IMR-90 (cell line): Measurements from ENCODE around the gene CAPN3. TPM values are rescaled to one million over a fixed set of nuclear protein-coding genes. Genes with fewer than 3 reads are reported as not detected.

Experiments
- ATAC-seq: fragments of 200-7000 bp; cut with Tn5 transposase; 2 replicates; pipeline ENCODE4 v1.9.1; 2020; ENCODE audit warnings: low read depth, mild to moderate bottlenecking, moderate library complexity
- BruUV-seq: library from RNA; stranded (reverse); fragments of 400-500 nt; replicated peaks from 2 replicates; lab custom pipeline; 2021; lab: Mats Ljungman, UMichigan
- CTCF ChIA-PET: fragments of 300-600 bp; formaldehyde crosslinking; extraction: SDS; loops from one replicate; lab custom pipeline; 2021; ENCODE audit warnings: antibody characterized with exemption; lab: Yijun Ruan, JAX
- POLR2A ChIA-PET: fragments of 300-600 bp; sonication (Branson Sonifier 250); formaldehyde crosslinking; loops from one replicate; lab custom pipeline; 2022; ENCODE audit warnings: antibody characterized with exemption; ENCODE audit not compliant: unreplicated experiment; lab: Charles Lee
- DNase-seq: peaks from one replicate; pipeline ENCODE4 v3.0.0; 2013
- H2AFZ ChIP-seq: replicated peaks from 2 replicates; pipeline ENCODE3; 2013; ENCODE audit warnings: low read length, mild to moderate bottlenecking; ENCODE audit not compliant: poor library complexity
- H2AK5ac ChIP-seq: 2 replicates; pipeline ENCODE4 v1.6.1; 2013; ENCODE audit warnings: low read depth, low read length, inconsistent platforms
- H2AK9ac ChIP-seq: replicated peaks from 2 replicates; pipeline ENCODE3; 2013; ENCODE audit warnings: mild to moderate bottlenecking, low read depth, low read length, moderate library complexity; ENCODE audit not compliant: poor library complexity
- H2BK120ac ChIP-seq: 2 replicates; pipeline ENCODE4 v1.6.1; 2013; ENCODE audit warnings: low read depth, low read length, inconsistent platforms
- H2BK15ac ChIP-seq: 3 replicates; pipeline ENCODE4 v1.6.1; 2013; ENCODE audit warnings: low read depth, low read length, inconsistent platforms
- H2BK20ac ChIP-seq: 2 replicates; pipeline ENCODE4 v1.6.1; 2013; ENCODE audit warnings: low read depth, mild to moderate bottlenecking, inconsistent platforms, low read length, moderate library complexity
- H2BK5ac ChIP-seq: 2 replicates; pipeline ENCODE4 v1.6.1; 2013; ENCODE audit warnings: mild to moderate bottlenecking, low read depth, low read length, inconsistent platforms; ENCODE audit not compliant: poor library complexity, severe bottlenecking
- H3K14ac ChIP-seq: replicated peaks from 2 replicates; pipeline ENCODE4 v1.6.1; 2013; ENCODE audit warnings: low read depth, low read length, inconsistent platforms
- H3K18ac ChIP-seq: 2 replicates; pipeline ENCODE4 v1.6.1; 2013; ENCODE audit warnings: low read depth, low read length, control low read depth
- H3K23ac ChIP-seq: 2 replicates; pipeline ENCODE4 v1.6.1; 2013; ENCODE audit warnings: low read depth, low read length, inconsistent platforms
- H3K27ac ChIP-seq: 2 replicates; pipeline ENCODE4 v1.5.1; 2013; ENCODE audit warnings: mild to moderate bottlenecking, control low read depth, low read length; ENCODE audit not compliant: insufficient read depth
- H3K27me3 ChIP-seq: 2 replicates; pipeline ENCODE4 v1.6.1; 2013; ENCODE audit warnings: low read length; ENCODE audit not compliant: control insufficient read depth, insufficient read depth
- H3K36me3 ChIP-seq: 2 replicates; pipeline ENCODE4 v1.6.1; 2013; ENCODE audit warnings: low read length, mixed read lengths; ENCODE audit not compliant: control insufficient read depth, insufficient read depth
- H3K4ac ChIP-seq: 2 replicates; pipeline ENCODE4 v1.6.1; 2013; ENCODE audit warnings: low read depth, low read length, inconsistent platforms
- H3K4me1 ChIP-seq: 2 replicates; pipeline ENCODE4 v1.6.1; 2013; ENCODE audit warnings: low read length, mixed read lengths; ENCODE audit not compliant: control insufficient read depth, insufficient read depth
- H3K4me2 ChIP-seq: 2 replicates; pipeline ENCODE4 v1.6.1; 2013; ENCODE audit warnings: low read depth, mild to moderate bottlenecking, control low read depth, low read length, moderate library complexity
- H3K4me3 ChIP-seq: 2 replicates; pipeline ENCODE4 v1.5.1; 2013; ENCODE audit warnings: low read depth, mild to moderate bottlenecking, control low read depth, low read length, moderate library complexity; ENCODE audit not compliant: insufficient read depth
- H3K56ac ChIP-seq: 2 replicates; pipeline ENCODE4 v1.6.1; 2013; ENCODE audit warnings: low read length, inconsistent platforms; ENCODE audit not compliant: insufficient read depth; ENCODE audit errors: extremely low read depth
- H3K79me1 ChIP-seq, 2 experiments: 2 replicates each; pipeline ENCODE4 v1.6.1; 2013; ENCODE audit warnings: low read length in 2 of 2, inconsistent platforms in 1 of 2, low read depth in 1 of 2
- H3K9ac ChIP-seq: 2 replicates; pipeline ENCODE4 v1.6.1; 2013; ENCODE audit warnings: low read depth, low read length, control low read depth
- H3K9me1 ChIP-seq: 2 replicates; pipeline ENCODE4 v1.6.1; 2013; ENCODE audit warnings: low read length, inconsistent platforms; ENCODE audit not compliant: insufficient read depth
- H3K9me3 ChIP-seq: 2 replicates; pipeline ENCODE4 v1.6.1; 2013; ENCODE audit warnings: low read length; ENCODE audit not compliant: control insufficient read depth, insufficient read depth
- H4K20me1 ChIP-seq: 2 replicates; pipeline ENCODE4 v1.6.1; 2013; ENCODE audit warnings: low read length, inconsistent platforms; ENCODE audit not compliant: insufficient read depth
- H4K5ac ChIP-seq: 2 replicates; pipeline ENCODE4 v1.6.1; 2013; ENCODE audit warnings: mild to moderate bottlenecking, low read depth, low read length, control low read depth
- H4K8ac ChIP-seq, 2 experiments: 2 replicates each; pipeline ENCODE4 v1.6.1; 2013; ENCODE audit warnings: low read depth in 2 of 2, low read length in 2 of 2, control low read depth in 1 of 2, inconsistent platforms in 1 of 2
- H4K91ac ChIP-seq: 2 replicates; pipeline ENCODE4 v1.6.1; 2013; ENCODE audit warnings: low read depth, low read length, inconsistent platforms; ENCODE audit not compliant: insufficient read depth
- BHLHE40 ChIP-seq: fragments of 150-350 bp; IDR thresholded peaks from 2 replicates; pipeline ENCODE4 v1.6.1; 2016; ENCODE audit warnings: mild to moderate bottlenecking, low read depth, low read length
- CHD1 ChIP-seq: IDR thresholded peaks from 2 replicates; pipeline ENCODE4 v1.6.1; 2012; ENCODE audit warnings: low read depth, low read length, improper control_type of control experiment
- FOS ChIP-seq: fragments of 150-350 bp; IDR thresholded peaks from 2 replicates; pipeline ENCODE4 v1.6.1; 2016; ENCODE audit warnings: low read depth, low read length
- MAFK ChIP-seq: IDR thresholded peaks from 2 replicates; pipeline ENCODE4 v1.6.1; 2012; ENCODE audit warnings: low read depth, low read length, improper control_type of control experiment
- MAZ ChIP-seq: IDR thresholded peaks from 2 replicates; pipeline ENCODE4 v1.6.1; 2012; ENCODE audit warnings: low read depth, mild to moderate bottlenecking, low read length, improper control_type of control experiment, moderate library complexity, borderline replicate concordance
- MXI1 ChIP-seq: IDR thresholded peaks from 2 replicates; pipeline ENCODE4 v1.6.1; 2012; ENCODE audit warnings: low read depth, mild to moderate bottlenecking, low read length, moderate library complexity, borderline replicate concordance
- NFE2L2 ChIP-seq: fragments of 150-350 bp; IDR thresholded peaks from 2 replicates; pipeline ENCODE4 v1.6.1; 2016; ENCODE audit warnings: low read depth, mild to moderate bottlenecking, low read length
- POLR2A ChIP-seq: IDR thresholded peaks from 2 replicates; pipeline ENCODE4 v1.6.1; 2012; ENCODE audit warnings: mild to moderate bottlenecking, low read depth, low read length
- RAD21 ChIP-seq: IDR thresholded peaks from 2 replicates; pipeline ENCODE4 v1.6.1; 2012; ENCODE audit warnings: low read length, improper control_type of control experiment
- RCOR1 ChIP-seq: IDR thresholded peaks from 2 replicates; pipeline ENCODE4 v1.6.1; 2012; ENCODE audit warnings: mild to moderate bottlenecking, low read length, improper control_type of control experiment; ENCODE audit not compliant: insufficient replicate concordance
- RFX5 ChIP-seq: IDR thresholded peaks from 2 replicates; pipeline ENCODE4 v1.8.0; 2012; ENCODE audit warnings: low read depth, mild to moderate bottlenecking, low read length, moderate library complexity
- SMC3 ChIP-seq: fragments of 150-350 bp; IDR thresholded peaks from 2 replicates; pipeline ENCODE4 v1.6.1; 2016; ENCODE audit warnings: low read depth, mild to moderate bottlenecking, antibody characterized with exemption, low read length, moderate library complexity
- WGBS, 2 experiments: methylation state at CpG; one replicate each; pipeline versions ENCODE4 v1.1.5 to v1.1.7; 2013; ENCODE audit warnings: missing lambda C conversion rate in 2 of 2; ENCODE audit not compliant: insufficient read length in 1 of 2; ENCODE audit errors: extremely low coverage in 2 of 2; 5-methylcytosine and 5-hydroxymethylcytosine counted together
- dilution Hi-C: fragments of 300-500 bp; cut with HindIII; formaldehyde crosslinking; loops from one replicate; pipeline ENCODE4 v1.14.3; 2018; ENCODE audit warnings: low sequenced_read_pairs; ENCODE audit not compliant: unreplicated experiment
- in situ Hi-C: fragments of 300-500 bp; cut with MboI; formaldehyde crosslinking; loops from 3 replicates; pipeline ENCODE4 v1.14.3; 2019; ENCODE audit warnings: low sequenced_read_pairs, inconsistent platforms, mixed read lengths
- intact Hi-C: fragments of 100-400 bp; cut with micrococcal nuclease; formaldehyde crosslinking; loops from 2 replicates; pipeline ENCODE4 v1.10.0; 2022
- polyA plus RNA-seq, 3 experiments: library from polyadenylated mRNA; depleted of rRNA; stranded (reverse); fragments of >200 nt; gene quantifications; 2 replicates each; pipeline ENCODE4 v1.2.3, GENCODE V29; 2012; ENCODE audit warnings: low replicate concordance in 1 of 3
- total RNA-seq: library from RNA; depleted of rRNA; stranded (reverse); fragments of >200 nt; gene quantifications from 2 replicates; pipeline ENCODE4 v1.2.3, GENCODE V29; 2012
- TF ChIP-seq, protein P1 (sequence below): fragments of 150-350 bp; IDR thresholded peaks from 2 replicates; pipeline ENCODE4 v1.6.1; 2017; ENCODE audit warnings: mild to moderate bottlenecking, antibody characterized with exemption, low read length, low read depth
- TF ChIP-seq, protein P2 (sequence below): fragments of 150-350 bp; IDR thresholded peaks from 2 replicates; pipeline ENCODE4 v1.6.1; 2016; ENCODE audit warnings: low read depth, mild to moderate bottlenecking, low read length, moderate library complexity, borderline replicate concordance

Gene CAPN3
- total and polyA plus RNA-seq, 2 of the 4 experiments (the other 2 are of a cell fraction), result 1.1 to 1.4 TPM

DNA sequence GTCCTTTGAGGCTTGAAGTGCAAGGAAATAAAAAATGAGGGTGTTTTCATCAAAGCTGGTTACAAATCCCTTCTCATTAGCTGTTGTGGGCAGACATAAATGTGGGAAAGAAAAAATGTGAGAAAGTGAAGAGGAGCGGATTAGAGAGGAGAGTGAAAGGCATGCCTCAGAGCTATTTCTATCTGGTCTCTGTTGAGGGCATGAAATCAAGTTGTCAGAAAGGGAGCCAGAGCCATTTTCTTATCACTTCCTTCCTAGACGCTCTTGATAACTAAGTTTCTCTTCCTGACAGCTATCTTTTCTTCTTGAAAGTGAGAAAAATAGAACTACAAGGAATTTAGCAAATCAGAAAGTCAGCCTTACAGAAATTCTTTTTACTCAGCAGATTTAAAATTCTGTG lies 20.8 kb upstream of the CAPN3 start:
- intact Hi-C loops, result no loop called here
- BruUV-seq, result no TSS peak
- no peak overlapping the region for H4K5ac ChIP-seq
- no peaks in the 10 kb centered on the region for H3K27me3 ChIP-seq
- no peak overlapping the region for H2BK120ac ChIP-seq
- H3K18ac ChIP-seq, result 0 out of 2 replicates have a peak overlapping the region, but pooled peaks have one; percentile 3
- no peak overlapping the region for H2AK9ac ChIP-seq
- H2BK5ac ChIP-seq, result no peak overlapping the region
- TF ChIP-seq MAFK (no peak), BHLHE40 (no peak), RFX5 (no peak), RCOR1 (no peak), FOS (no peak), RAD21 (no peak), NFE2L2 (no peak), MAZ (no peak), CHD1 (no peak), SMC3 (no peak), POLR2A (no peak), MXI1 (no peak)
- TF ChIP-seq, protein P1, sequence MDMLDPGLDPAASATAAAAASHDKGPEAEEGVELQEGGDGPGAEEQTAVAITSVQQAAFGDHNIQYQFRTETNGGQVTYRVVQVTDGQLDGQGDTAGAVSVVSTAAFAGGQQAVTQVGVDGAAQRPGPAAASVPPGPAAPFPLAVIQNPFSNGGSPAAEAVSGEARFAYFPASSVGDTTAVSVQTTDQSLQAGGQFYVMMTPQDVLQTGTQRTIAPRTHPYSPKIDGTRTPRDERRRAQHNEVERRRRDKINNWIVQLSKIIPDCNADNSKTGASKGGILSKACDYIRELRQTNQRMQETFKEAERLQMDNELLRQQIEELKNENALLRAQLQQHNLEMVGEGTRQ, result no peak
- TF ChIP-seq, protein P2, sequence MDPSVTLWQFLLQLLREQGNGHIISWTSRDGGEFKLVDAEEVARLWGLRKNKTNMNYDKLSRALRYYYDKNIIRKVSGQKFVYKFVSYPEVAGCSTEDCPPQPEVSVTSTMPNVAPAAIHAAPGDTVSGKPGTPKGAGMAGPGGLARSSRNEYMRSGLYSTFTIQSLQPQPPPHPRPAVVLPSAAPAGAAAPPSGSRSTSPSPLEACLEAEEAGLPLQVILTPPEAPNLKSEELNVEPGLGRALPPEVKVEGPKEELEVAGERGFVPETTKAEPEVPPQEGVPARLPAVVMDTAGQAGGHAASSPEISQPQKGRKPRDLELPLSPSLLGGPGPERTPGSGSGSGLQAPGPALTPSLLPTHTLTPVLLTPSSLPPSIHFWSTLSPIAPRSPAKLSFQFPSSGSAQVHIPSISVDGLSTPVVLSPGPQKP, result no peak
- no peak overlapping the region for H3K27ac ChIP-seq
- H3K79me1 ChIP-seq, result no peaks in the 10 kb centered on the region
- in situ Hi-C loops, result no loop called here
- dilution Hi-C loops, result no loop called here
- no peak for DNase-seq
- no peaks in the 10 kb centered on the region for H3K36me3 ChIP-seq
- ChIA-PET CTCF (interaction anchor here (0.6 kb wide), 1 partner anchor 100 kb away, joined by 3 read pairs; no protein-coding TSS in a partner anchor), POLR2A (no interaction called here)
- H3K56ac ChIP-seq, result no peak overlapping the region
- peak overlapping the region; percentile 51; the same call in 1 of the 2 replicates for H3K23ac ChIP-seq
- no CpG with 5 or more reads among the region's 2 CpGs for WGBS, 2 experiments
- H2BK20ac ChIP-seq, result no peak overlapping the region
- no peaks in the 10 kb centered on the region for H4K20me1 ChIP-seq
- H3K14ac ChIP-seq, result no peak overlapping the region
- H2BK15ac ChIP-seq, result no peak overlapping the region
- no peaks in the 10 kb centered on the region for H3K4me1 ChIP-seq
- no peak overlapping the region for H3K4me3 ChIP-seq
- no peak overlapping the region for H4K8ac ChIP-seq
- no peak overlapping the region for H3K4me2 ChIP-seq
- H2AFZ ChIP-seq, result no peak overlapping the region
- no peak overlapping the region for H3K4ac ChIP-seq
- no peak overlapping the region for H3K9ac ChIP-seq
- peaks cover 7% of the 10 kb centered on the region; the same call in 1 of the 2 replicates for H3K9me3 ChIP-seq
- H2AK5ac ChIP-seq, result no peak overlapping the region
- no peaks in the 10 kb centered on the region for H3K9me1 ChIP-seq
- no peak overlapping the region for H4K91ac ChIP-seq
- no peak for ATAC-seq
